ENCODE results near the gene GON4L. TPM values are rescaled to one million over a fixed set of nuclear protein-coding genes. Genes with fewer than 3 reads are reported as not detected.

GON4L gene
- total RNA-seq, 1 donor from 2014 or later = 82.8 TPM

DNA sequence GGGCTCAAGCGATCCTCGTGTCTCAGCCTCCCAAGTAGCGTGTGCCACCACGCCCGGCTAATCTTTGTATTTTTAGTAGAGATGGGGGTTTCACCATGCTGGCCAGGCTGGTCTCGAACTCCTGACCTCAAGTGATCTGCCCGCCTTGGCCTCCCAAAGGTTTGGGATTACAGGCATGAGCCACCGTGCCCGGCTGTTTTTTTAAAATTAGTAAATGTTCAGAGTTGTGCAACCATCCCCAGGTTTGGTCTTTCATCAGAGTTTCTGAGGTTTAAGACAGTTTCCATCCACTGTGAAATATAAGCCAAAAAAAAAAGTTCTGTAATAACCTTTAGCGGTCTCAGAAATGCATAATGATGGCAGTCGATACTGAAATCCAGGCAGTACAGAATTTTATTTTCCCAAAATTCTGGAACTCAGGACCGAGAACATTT, 1.8 kb upstream of the GON4L start:
- TF ChIP-seq, protein P1, sequence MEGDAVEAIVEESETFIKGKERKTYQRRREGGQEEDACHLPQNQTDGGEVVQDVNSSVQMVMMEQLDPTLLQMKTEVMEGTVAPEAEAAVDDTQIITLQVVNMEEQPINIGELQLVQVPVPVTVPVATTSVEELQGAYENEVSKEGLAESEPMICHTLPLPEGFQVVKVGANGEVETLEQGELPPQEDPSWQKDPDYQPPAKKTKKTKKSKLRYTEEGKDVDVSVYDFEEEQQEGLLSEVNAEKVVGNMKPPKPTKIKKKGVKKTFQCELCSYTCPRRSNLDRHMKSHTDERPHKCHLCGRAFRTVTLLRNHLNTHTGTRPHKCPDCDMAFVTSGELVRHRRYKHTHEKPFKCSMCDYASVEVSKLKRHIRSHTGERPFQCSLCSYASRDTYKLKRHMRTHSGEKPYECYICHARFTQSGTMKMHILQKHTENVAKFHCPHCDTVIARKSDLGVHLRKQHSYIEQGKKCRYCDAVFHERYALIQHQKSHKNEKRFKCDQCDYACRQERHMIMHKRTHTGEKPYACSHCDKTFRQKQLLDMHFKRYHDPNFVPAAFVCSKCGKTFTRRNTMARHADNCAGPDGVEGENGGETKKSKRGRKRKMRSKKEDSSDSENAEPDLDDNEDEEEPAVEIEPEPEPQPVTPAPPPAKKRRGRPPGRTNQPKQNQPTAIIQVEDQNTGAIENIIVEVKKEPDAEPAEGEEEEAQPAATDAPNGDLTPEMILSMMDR (IDR thresholded peaks at IDR 0.05; ENCODE audit: partially characterized antibody, unreplicated experiment) = no peak
- no peak for DNase-seq
- peaks cover 15% of the 10 kb centered on the region for H3K4me1 Mint-ChIP-seq (ENCODE audit: low read depth, unreplicated experiment)
- H3K36me3 Mint-ChIP-seq (ENCODE audit: unreplicated experiment) = peaks cover 4% of the 10 kb centered on the region
- H3K4me3 Mint-ChIP-seq (ENCODE audit: unreplicated experiment) = peak overlapping the region; percentile 91
- peak overlapping the region; percentile 100 for H3K27ac Mint-ChIP-seq (ENCODE audit: unreplicated experiment)
- H3K9me3 Mint-ChIP-seq (ENCODE audit: unreplicated experiment) = peaks cover 16% of the 10 kb centered on the region
- peaks cover 7% of the 10 kb centered on the region for H3K27me3 Mint-ChIP-seq (ENCODE audit: unreplicated experiment)

DNA sequence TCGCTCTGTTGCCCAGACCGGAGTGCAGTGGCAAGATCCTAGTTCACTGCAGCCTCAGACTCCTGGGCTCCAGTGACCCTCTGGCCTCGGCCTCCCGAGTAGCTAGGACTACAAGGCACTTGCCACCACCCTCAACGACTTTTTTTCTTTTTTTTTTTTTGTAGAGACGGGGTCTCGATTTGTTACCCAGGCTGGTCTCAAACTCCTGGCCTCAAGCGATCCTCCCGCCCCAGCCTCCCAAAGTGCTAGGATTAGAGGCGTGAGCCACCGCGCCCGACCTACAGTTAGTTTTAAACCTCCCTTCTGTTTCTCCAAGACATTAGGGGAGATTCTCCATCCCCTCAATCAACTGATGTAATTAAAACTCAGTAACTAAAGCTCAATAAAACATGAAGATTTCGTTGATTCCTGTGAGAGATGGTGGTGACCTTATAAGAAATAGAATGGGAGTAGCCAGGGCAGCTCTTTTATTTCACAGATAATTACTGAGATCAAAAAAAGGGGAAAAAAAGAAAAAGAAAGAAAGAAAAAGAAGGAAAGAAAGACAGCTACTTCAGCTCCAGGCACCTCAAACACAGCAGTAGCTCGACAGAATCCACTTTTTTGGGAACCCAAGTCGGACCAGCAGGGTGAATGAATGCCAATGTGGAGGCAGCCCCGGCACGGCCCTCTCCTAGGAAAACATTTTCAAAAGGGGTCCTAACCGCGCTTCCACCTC, 598 bp downstream of the GON4L start:
- TF ChIP-seq, protein P1 (IDR thresholded peaks at IDR 0.05; ENCODE audit: partially characterized antibody, unreplicated experiment) = no peak
- peaks cover 5% of the 10 kb centered on the region for H3K27me3 Mint-ChIP-seq (ENCODE audit: unreplicated experiment)
- peaks cover 13% of the 10 kb centered on the region for H3K9me3 Mint-ChIP-seq (ENCODE audit: unreplicated experiment)
- peaks cover 10% of the 10 kb centered on the region for H3K4me1 Mint-ChIP-seq (ENCODE audit: low read depth, unreplicated experiment)
- peak overlapping the region; percentile 98 for H3K4me3 Mint-ChIP-seq (ENCODE audit: unreplicated experiment)
- H3K27ac Mint-ChIP-seq (ENCODE audit: unreplicated experiment) = peak overlapping the region; percentile 93
- no peaks in the 10 kb centered on the region for H3K36me3 Mint-ChIP-seq (ENCODE audit: unreplicated experiment)
- no peak for DNase-seq

DNA sequence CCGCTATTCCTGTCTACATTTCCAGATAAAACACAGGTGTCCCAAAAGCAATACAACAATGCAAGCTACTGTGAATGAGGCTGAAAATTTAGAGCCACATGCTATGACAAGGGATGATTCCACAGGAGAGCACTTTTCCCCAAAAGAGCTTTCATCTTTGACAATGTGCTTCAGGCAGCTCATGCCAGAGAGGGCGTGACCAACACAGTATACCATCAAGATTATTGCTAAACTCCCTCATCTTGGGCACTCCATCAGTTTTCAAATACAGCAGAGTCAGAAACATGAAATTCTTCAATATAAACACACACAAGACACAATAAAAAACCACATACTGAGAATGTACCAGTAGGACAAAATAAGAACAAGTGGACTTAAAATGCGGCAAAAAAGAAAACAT, 6.7 kb downstream of the GON4L start:
- Mint-ChIP-seq H3K9me3 (ENCODE audit: unreplicated experiment) (no peaks in the 10 kb centered on the region), H3K36me3 (ENCODE audit: unreplicated experiment) (no peaks in the 10 kb centered on the region), H3K4me1 (ENCODE audit: low read depth, unreplicated experiment) (peaks cover 4% of the 10 kb centered on the region), H3K4me3 (ENCODE audit: unreplicated experiment) (no peak overlapping the region), H3K27ac (ENCODE audit: unreplicated experiment) (no peak overlapping the region), H3K27me3 (ENCODE audit: unreplicated experiment) (no peaks in the 10 kb centered on the region)
- no peak for DNase-seq
- TF ChIP-seq, protein P1 (IDR thresholded peaks at IDR 0.05; ENCODE audit: partially characterized antibody, unreplicated experiment) = no peak

DNA sequence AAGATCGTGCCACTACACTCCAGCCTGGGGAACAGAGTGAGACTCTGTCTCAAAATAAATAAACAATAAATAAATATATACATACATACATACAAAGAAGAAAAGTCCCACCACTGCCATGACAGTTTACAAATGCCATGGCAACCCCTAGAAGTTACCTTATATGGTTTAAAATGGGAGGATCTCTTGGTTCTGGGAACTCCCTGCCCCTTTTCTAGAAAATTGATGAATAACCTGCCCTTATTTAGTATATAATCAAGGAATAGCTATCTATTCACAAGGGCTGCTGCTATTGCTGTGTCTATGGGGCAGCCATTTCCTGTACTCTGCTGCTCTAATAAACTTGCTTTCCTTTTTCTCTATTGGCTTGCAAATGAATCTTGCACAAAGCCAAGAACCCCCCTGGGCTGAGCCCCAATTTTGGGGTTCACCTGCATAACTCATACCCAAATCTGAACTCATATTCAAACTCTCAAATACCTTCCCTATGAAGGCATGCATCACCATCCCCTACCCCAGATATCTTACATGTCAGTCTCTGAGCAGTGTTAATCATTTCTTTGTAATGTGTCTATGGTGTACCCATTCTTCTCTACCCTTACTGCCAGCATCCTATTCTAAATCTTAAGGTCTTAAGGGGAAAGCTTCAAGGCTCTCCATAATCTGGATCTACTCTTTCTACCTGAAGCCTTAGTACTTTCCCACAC, 9.0 kb downstream of the GON4L start:
- H3K4me1 Mint-ChIP-seq (ENCODE audit: low read depth, unreplicated experiment) = peaks cover 4% of the 10 kb centered on the region
- TF ChIP-seq, protein P1 (IDR thresholded peaks at IDR 0.05; ENCODE audit: partially characterized antibody, unreplicated experiment) = no peak
- H3K9me3 Mint-ChIP-seq (ENCODE audit: unreplicated experiment) = no peaks in the 10 kb centered on the region
- H3K4me3 Mint-ChIP-seq (ENCODE audit: unreplicated experiment) = no peak overlapping the region
- H3K27me3 Mint-ChIP-seq (ENCODE audit: unreplicated experiment) = no peaks in the 10 kb centered on the region
- H3K27ac Mint-ChIP-seq (ENCODE audit: unreplicated experiment) = no peak overlapping the region
- H3K36me3 Mint-ChIP-seq (ENCODE audit: unreplicated experiment) = no peaks in the 10 kb centered on the region
- DNase-seq = no peak

DNA sequence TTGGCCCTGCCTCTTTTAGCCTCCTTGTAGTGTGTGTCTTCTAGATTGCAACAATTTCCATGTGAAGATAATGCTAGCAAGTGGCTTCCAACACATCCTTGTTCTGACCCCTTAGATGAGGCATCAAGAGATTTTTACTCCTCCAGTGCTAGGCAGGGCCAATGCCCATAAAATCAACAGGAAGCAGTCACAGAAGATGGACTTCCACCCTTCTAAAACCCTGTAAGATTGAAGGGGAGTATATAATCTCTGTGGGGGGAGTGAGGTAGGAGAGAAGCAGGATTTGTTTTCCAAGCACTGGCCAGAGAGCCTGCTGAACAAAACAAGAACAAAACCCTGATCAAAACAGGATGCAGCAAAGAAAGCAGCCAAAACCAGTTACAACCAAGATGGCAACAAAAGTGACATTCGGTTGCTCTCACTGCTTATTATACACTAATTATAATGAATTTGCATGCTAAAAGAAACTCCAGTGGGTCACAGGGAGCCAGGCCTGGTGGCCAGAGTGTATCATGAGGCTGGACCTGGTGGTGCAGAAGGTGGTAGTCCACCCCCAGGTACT, 12.1 kb downstream of the GON4L start:
- H3K27me3 Mint-ChIP-seq (ENCODE audit: unreplicated experiment) = no peaks in the 10 kb centered on the region
- no peaks in the 10 kb centered on the region for H3K36me3 Mint-ChIP-seq (ENCODE audit: unreplicated experiment)
- no peak overlapping the region for H3K27ac Mint-ChIP-seq (ENCODE audit: unreplicated experiment)
- H3K4me3 Mint-ChIP-seq (ENCODE audit: unreplicated experiment) = no peak overlapping the region
- no peaks in the 10 kb centered on the region for H3K4me1 Mint-ChIP-seq (ENCODE audit: low read depth, unreplicated experiment)
- TF ChIP-seq, protein P1 (IDR thresholded peaks at IDR 0.05; ENCODE audit: partially characterized antibody, unreplicated experiment) = no peak
- H3K9me3 Mint-ChIP-seq (ENCODE audit: unreplicated experiment) = no peaks in the 10 kb centered on the region
- DNase-seq = no peak
